IMR-90 (cell line): ENCODE results near the gene TBXAS1. TPM values are rescaled to one million over a fixed set of nuclear protein-coding genes. Genes with fewer than 3 reads are reported as not detected.

ENCODE experiments used
- ATAC-seq: fragments of 200-7000 bp; cut with Tn5 transposase; 2 replicates; pipeline ENCODE4 v1.9.1; 2020; ENCODE audit warnings: low read depth, mild to moderate bottlenecking, moderate library complexity
- BruUV-seq: library from RNA; stranded (reverse); fragments of 400-500 nt; replicated peaks from 2 replicates; lab custom pipeline; 2021; lab: Mats Ljungman, UMichigan
- CTCF ChIA-PET: fragments of 300-600 bp; formaldehyde crosslinking; extraction: SDS; loops from one replicate; lab custom pipeline; 2021; ENCODE audit warnings: antibody characterized with exemption; lab: Yijun Ruan, JAX
- POLR2A ChIA-PET: fragments of 300-600 bp; sonication (Branson Sonifier 250); formaldehyde crosslinking; loops from one replicate; lab custom pipeline; 2022; ENCODE audit warnings: antibody characterized with exemption; ENCODE audit not compliant: unreplicated experiment; lab: Charles Lee
- DNase-seq: peaks from one replicate; pipeline ENCODE4 v3.0.0; 2013
- H2AFZ ChIP-seq: replicated peaks from 2 replicates; pipeline ENCODE3; 2013; ENCODE audit warnings: low read length, mild to moderate bottlenecking; ENCODE audit not compliant: poor library complexity
- H2AK5ac ChIP-seq: 2 replicates; pipeline ENCODE4 v1.6.1; 2013; ENCODE audit warnings: low read depth, low read length, inconsistent platforms
- H2AK9ac ChIP-seq: replicated peaks from 2 replicates; pipeline ENCODE3; 2013; ENCODE audit warnings: mild to moderate bottlenecking, low read depth, low read length, moderate library complexity; ENCODE audit not compliant: poor library complexity
- H2BK120ac ChIP-seq: 2 replicates; pipeline ENCODE4 v1.6.1; 2013; ENCODE audit warnings: low read depth, low read length, inconsistent platforms
- H2BK15ac ChIP-seq: 3 replicates; pipeline ENCODE4 v1.6.1; 2013; ENCODE audit warnings: low read depth, low read length, inconsistent platforms
- H2BK20ac ChIP-seq: 2 replicates; pipeline ENCODE4 v1.6.1; 2013; ENCODE audit warnings: low read depth, mild to moderate bottlenecking, inconsistent platforms, low read length, moderate library complexity
- H2BK5ac ChIP-seq: 2 replicates; pipeline ENCODE4 v1.6.1; 2013; ENCODE audit warnings: mild to moderate bottlenecking, low read depth, low read length, inconsistent platforms; ENCODE audit not compliant: poor library complexity, severe bottlenecking
- H3K14ac ChIP-seq: replicated peaks from 2 replicates; pipeline ENCODE4 v1.6.1; 2013; ENCODE audit warnings: low read depth, low read length, inconsistent platforms
- H3K18ac ChIP-seq: 2 replicates; pipeline ENCODE4 v1.6.1; 2013; ENCODE audit warnings: low read depth, low read length, control low read depth
- H3K23ac ChIP-seq: 2 replicates; pipeline ENCODE4 v1.6.1; 2013; ENCODE audit warnings: low read depth, low read length, inconsistent platforms
- H3K27ac ChIP-seq: 2 replicates; pipeline ENCODE4 v1.5.1; 2013; ENCODE audit warnings: mild to moderate bottlenecking, control low read depth, low read length; ENCODE audit not compliant: insufficient read depth
- H3K27me3 ChIP-seq: 2 replicates; pipeline ENCODE4 v1.6.1; 2013; ENCODE audit warnings: low read length; ENCODE audit not compliant: control insufficient read depth, insufficient read depth
- H3K36me3 ChIP-seq: 2 replicates; pipeline ENCODE4 v1.6.1; 2013; ENCODE audit warnings: low read length, mixed read lengths; ENCODE audit not compliant: control insufficient read depth, insufficient read depth
- H3K4ac ChIP-seq: 2 replicates; pipeline ENCODE4 v1.6.1; 2013; ENCODE audit warnings: low read depth, low read length, inconsistent platforms
- H3K4me1 ChIP-seq: 2 replicates; pipeline ENCODE4 v1.6.1; 2013; ENCODE audit warnings: low read length, mixed read lengths; ENCODE audit not compliant: control insufficient read depth, insufficient read depth
- H3K4me2 ChIP-seq: 2 replicates; pipeline ENCODE4 v1.6.1; 2013; ENCODE audit warnings: low read depth, mild to moderate bottlenecking, control low read depth, low read length, moderate library complexity
- H3K4me3 ChIP-seq: 2 replicates; pipeline ENCODE4 v1.5.1; 2013; ENCODE audit warnings: low read depth, mild to moderate bottlenecking, control low read depth, low read length, moderate library complexity; ENCODE audit not compliant: insufficient read depth
- H3K56ac ChIP-seq: 2 replicates; pipeline ENCODE4 v1.6.1; 2013; ENCODE audit warnings: low read length, inconsistent platforms; ENCODE audit not compliant: insufficient read depth; ENCODE audit errors: extremely low read depth
- H3K79me1 ChIP-seq, 2 experiments: 2 replicates each; pipeline ENCODE4 v1.6.1; 2013; ENCODE audit warnings: low read length in 2 of 2, inconsistent platforms in 1 of 2, low read depth in 1 of 2
- H3K9ac ChIP-seq: 2 replicates; pipeline ENCODE4 v1.6.1; 2013; ENCODE audit warnings: low read depth, low read length, control low read depth
- H3K9me1 ChIP-seq: 2 replicates; pipeline ENCODE4 v1.6.1; 2013; ENCODE audit warnings: low read length, inconsistent platforms; ENCODE audit not compliant: insufficient read depth
- H3K9me3 ChIP-seq: 2 replicates; pipeline ENCODE4 v1.6.1; 2013; ENCODE audit warnings: low read length; ENCODE audit not compliant: control insufficient read depth, insufficient read depth
- H4K20me1 ChIP-seq: 2 replicates; pipeline ENCODE4 v1.6.1; 2013; ENCODE audit warnings: low read length, inconsistent platforms; ENCODE audit not compliant: insufficient read depth
- H4K5ac ChIP-seq: 2 replicates; pipeline ENCODE4 v1.6.1; 2013; ENCODE audit warnings: mild to moderate bottlenecking, low read depth, low read length, control low read depth
- H4K8ac ChIP-seq, 2 experiments: 2 replicates each; pipeline ENCODE4 v1.6.1; 2013; ENCODE audit warnings: low read depth in 2 of 2, low read length in 2 of 2, control low read depth in 1 of 2, inconsistent platforms in 1 of 2
- H4K91ac ChIP-seq: 2 replicates; pipeline ENCODE4 v1.6.1; 2013; ENCODE audit warnings: low read depth, low read length, inconsistent platforms; ENCODE audit not compliant: insufficient read depth
- CEBPB ChIP-seq: IDR thresholded peaks from 2 replicates; pipeline ENCODE4 v1.6.1; 2012; ENCODE audit warnings: low read depth, low read length, improper control_type of control experiment
- CHD1 ChIP-seq: IDR thresholded peaks from 2 replicates; pipeline ENCODE4 v1.6.1; 2012; ENCODE audit warnings: low read depth, low read length, improper control_type of control experiment
- CTCF ChIP-seq: conservative IDR thresholded peaks from 2 replicates; pipeline ENCODE4 v1.5.1; 2012; ENCODE audit warnings: mild to moderate bottlenecking, low read depth, low read length, improper control_type of control experiment
- FOS ChIP-seq: fragments of 150-350 bp; IDR thresholded peaks from 2 replicates; pipeline ENCODE4 v1.6.1; 2016; ENCODE audit warnings: low read depth, low read length
- MAFK ChIP-seq: IDR thresholded peaks from 2 replicates; pipeline ENCODE4 v1.6.1; 2012; ENCODE audit warnings: low read depth, low read length, improper control_type of control experiment
- MAZ ChIP-seq: IDR thresholded peaks from 2 replicates; pipeline ENCODE4 v1.6.1; 2012; ENCODE audit warnings: low read depth, mild to moderate bottlenecking, low read length, improper control_type of control experiment, moderate library complexity, borderline replicate concordance
- MXI1 ChIP-seq: IDR thresholded peaks from 2 replicates; pipeline ENCODE4 v1.6.1; 2012; ENCODE audit warnings: low read depth, mild to moderate bottlenecking, low read length, moderate library complexity, borderline replicate concordance
- NFE2L2 ChIP-seq: fragments of 150-350 bp; IDR thresholded peaks from 2 replicates; pipeline ENCODE4 v1.6.1; 2016; ENCODE audit warnings: low read depth, mild to moderate bottlenecking, low read length
- POLR2A ChIP-seq: IDR thresholded peaks from 2 replicates; pipeline ENCODE4 v1.6.1; 2012; ENCODE audit warnings: mild to moderate bottlenecking, low read depth, low read length
- RAD21 ChIP-seq: IDR thresholded peaks from 2 replicates; pipeline ENCODE4 v1.6.1; 2012; ENCODE audit warnings: low read length, improper control_type of control experiment
- RCOR1 ChIP-seq: IDR thresholded peaks from 2 replicates; pipeline ENCODE4 v1.6.1; 2012; ENCODE audit warnings: mild to moderate bottlenecking, low read length, improper control_type of control experiment; ENCODE audit not compliant: insufficient replicate concordance
- RFX5 ChIP-seq: IDR thresholded peaks from 2 replicates; pipeline ENCODE4 v1.8.0; 2012; ENCODE audit warnings: low read depth, mild to moderate bottlenecking, low read length, moderate library complexity
- SMC3 ChIP-seq: fragments of 150-350 bp; IDR thresholded peaks from 2 replicates; pipeline ENCODE4 v1.6.1; 2016; ENCODE audit warnings: low read depth, mild to moderate bottlenecking, antibody characterized with exemption, low read length, moderate library complexity
- USF2 ChIP-seq: fragments of 150-350 bp; IDR thresholded peaks from 2 replicates; pipeline ENCODE4 v1.6.1; 2017; ENCODE audit warnings: mild to moderate bottlenecking, antibody characterized with exemption, low read length, low read depth
- dilution Hi-C: fragments of 300-500 bp; cut with HindIII; formaldehyde crosslinking; loops from one replicate; pipeline ENCODE4 v1.14.3; 2018; ENCODE audit warnings: low sequenced_read_pairs; ENCODE audit not compliant: unreplicated experiment
- in situ Hi-C: fragments of 300-500 bp; cut with MboI; formaldehyde crosslinking; loops from 3 replicates; pipeline ENCODE4 v1.14.3; 2019; ENCODE audit warnings: low sequenced_read_pairs, inconsistent platforms, mixed read lengths
- intact Hi-C: fragments of 100-400 bp; cut with micrococcal nuclease; formaldehyde crosslinking; loops from 2 replicates; pipeline ENCODE4 v1.10.0; 2022
- polyA plus RNA-seq, 3 experiments: library from polyadenylated mRNA; depleted of rRNA; stranded (reverse); fragments of >200 nt; gene quantifications; 2 replicates each; pipeline ENCODE4 v1.2.3, GENCODE V29; 2012; ENCODE audit warnings: low replicate concordance in 1 of 3
- total RNA-seq: library from RNA; depleted of rRNA; stranded (reverse); fragments of >200 nt; gene quantifications from 2 replicates; pipeline ENCODE4 v1.2.3, GENCODE V29; 2012

TBXAS1 gene
- total and polyA plus RNA-seq, 2 of the 4 experiments (the other 2 are of a cell fraction): 5.9 to 10.8 TPM

GRCh38 chr7:139968931-139969330 lies 139.9 kb downstream of the TBXAS1 start:
- in situ Hi-C loops (no loop called here), intact Hi-C loops (no loop called here), dilution Hi-C loops (no loop called here)
- no peak overlapping the region for H4K91ac ChIP-seq
- no peak overlapping the region for H2AK9ac ChIP-seq
- H3K4me1 ChIP-seq: peaks cover 5% of the 10 kb centered on the region; the same call in 1 of the 2 replicates
- CTCF ChIA-PET: no interaction called here
- BruUV-seq: no TSS peak
- peaks cover 2% of the 10 kb centered on the region for H3K36me3 ChIP-seq
- H3K9me3 ChIP-seq: no peaks in the 10 kb centered on the region
- no peaks in the 10 kb centered on the region for H3K79me1 ChIP-seq
- no peak overlapping the region for H4K8ac ChIP-seq
- no peaks in the 10 kb centered on the region; the same call in 1 of the 2 replicates for H3K9me1 ChIP-seq
- no peak overlapping the region for H2AFZ ChIP-seq
- H2BK15ac ChIP-seq: no peak overlapping the region
- no peak overlapping the region for H3K14ac ChIP-seq
- H3K56ac ChIP-seq: no peak overlapping the region
- no peaks in the 10 kb centered on the region for H4K20me1 ChIP-seq
- no peak overlapping the region for H3K27ac ChIP-seq
- H3K18ac ChIP-seq: no peak overlapping the region
- no peak overlapping the region for H2BK120ac ChIP-seq
- no peak overlapping the region for H3K4me3 ChIP-seq
- H3K4ac ChIP-seq: no peak overlapping the region
- DNase-seq (no peak), ATAC-seq (no peak)
- peaks cover 8% of the 10 kb centered on the region for H3K27me3 ChIP-seq
- POLR2A ChIA-PET: no interaction called here
- TF ChIP-seq MXI1 (no peak), MAZ (no peak), CHD1 (no peak), FOS (no peak), POLR2A (no peak), CEBPB (no peak), SMC3 (no peak), RFX5 (no peak), RAD21 (no peak), USF2 (no peak), RCOR1 (no peak), CTCF (no peak), NFE2L2 (no peak), MAFK (no peak)
- no peak overlapping the region for H2BK20ac ChIP-seq
- H4K5ac ChIP-seq: no peak overlapping the region
- H2BK5ac ChIP-seq: no peak overlapping the region
- no peak overlapping the region for H3K9ac ChIP-seq
- no peak overlapping the region for H3K4me2 ChIP-seq
- no peak overlapping the region for H3K23ac ChIP-seq
- no peak overlapping the region for H2AK5ac ChIP-seq
